HG02981 (cell line): ENCODE results near the gene KIF20B.

Experiments used
- ATAC-seq: cut with Tn5 transposase; IDR thresholded peaks from one replicate; pipeline ENCODE4 v1.9.1; 2021; ENCODE audit warnings: mild to moderate bottlenecking, moderate library complexity; ENCODE audit not compliant: unreplicated experiment

The KIF20B gene, protein sequence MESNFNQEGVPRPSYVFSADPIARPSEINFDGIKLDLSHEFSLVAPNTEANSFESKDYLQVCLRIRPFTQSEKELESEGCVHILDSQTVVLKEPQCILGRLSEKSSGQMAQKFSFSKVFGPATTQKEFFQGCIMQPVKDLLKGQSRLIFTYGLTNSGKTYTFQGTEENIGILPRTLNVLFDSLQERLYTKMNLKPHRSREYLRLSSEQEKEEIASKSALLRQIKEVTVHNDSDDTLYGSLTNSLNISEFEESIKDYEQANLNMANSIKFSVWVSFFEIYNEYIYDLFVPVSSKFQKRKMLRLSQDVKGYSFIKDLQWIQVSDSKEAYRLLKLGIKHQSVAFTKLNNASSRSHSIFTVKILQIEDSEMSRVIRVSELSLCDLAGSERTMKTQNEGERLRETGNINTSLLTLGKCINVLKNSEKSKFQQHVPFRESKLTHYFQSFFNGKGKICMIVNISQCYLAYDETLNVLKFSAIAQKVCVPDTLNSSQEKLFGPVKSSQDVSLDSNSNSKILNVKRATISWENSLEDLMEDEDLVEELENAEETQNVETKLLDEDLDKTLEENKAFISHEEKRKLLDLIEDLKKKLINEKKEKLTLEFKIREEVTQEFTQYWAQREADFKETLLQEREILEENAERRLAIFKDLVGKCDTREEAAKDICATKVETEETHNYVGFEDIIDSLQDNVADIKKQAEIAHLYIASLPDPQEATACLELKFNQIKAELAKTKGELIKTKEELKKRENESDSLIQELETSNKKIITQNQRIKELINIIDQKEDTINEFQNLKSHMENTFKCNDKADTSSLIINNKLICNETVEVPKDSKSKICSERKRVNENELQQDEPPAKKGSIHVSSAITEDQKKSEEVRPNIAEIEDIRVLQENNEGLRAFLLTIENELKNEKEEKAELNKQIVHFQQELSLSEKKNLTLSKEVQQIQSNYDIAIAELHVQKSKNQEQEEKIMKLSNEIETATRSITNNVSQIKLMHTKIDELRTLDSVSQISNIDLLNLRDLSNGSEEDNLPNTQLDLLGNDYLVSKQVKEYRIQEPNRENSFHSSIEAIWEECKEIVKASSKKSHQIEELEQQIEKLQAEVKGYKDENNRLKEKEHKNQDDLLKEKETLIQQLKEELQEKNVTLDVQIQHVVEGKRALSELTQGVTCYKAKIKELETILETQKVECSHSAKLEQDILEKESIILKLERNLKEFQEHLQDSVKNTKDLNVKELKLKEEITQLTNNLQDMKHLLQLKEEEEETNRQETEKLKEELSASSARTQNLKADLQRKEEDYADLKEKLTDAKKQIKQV (N-terminal part only)

DNA sequence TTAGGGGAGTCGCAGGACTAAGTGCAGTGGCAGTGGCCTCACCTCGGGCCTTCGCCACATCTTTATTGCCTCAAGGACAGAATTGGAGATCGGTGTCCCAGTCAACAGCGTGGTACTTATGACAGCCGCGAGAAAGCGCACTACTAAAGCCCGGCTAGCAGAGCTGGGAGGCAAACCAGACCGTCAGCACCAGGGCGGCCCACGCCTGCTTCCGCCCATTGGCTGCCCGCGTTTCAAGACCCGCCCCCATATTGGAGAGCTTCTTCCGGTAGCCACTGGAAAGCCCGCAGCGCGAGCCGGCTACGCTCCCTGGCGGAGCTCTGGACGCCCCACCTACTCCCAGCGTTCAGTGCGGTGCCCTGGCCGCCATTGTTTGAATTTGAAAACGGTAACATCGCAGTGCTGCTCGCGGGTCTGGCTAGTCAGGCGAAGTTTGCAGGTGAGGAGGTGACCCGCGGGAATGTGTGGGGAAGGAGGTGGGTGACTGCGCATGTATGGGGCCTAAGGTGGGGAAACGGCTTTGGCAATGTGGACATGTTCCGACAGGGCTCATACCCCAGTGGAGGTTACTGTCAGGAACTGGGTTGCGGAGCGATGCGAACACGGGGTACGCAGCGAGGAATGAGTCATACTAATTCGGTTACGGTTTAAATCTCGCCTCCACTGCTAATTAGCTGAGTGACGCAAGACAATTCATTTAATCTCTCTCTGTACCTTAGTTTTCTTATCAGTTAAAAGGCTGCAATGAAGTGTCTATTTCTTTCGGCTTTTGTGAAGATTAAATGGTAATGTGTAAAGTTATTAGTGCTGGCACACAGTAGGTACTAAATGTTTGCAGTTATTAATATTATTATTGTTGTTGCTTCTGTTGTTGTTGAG is at the start of gene KIF20B:
TSS of gene KIF20B (plus strand) at position 349 of the 879 bp plus-strand sequence. CDS start 3,705 bp downstream, outside the sequence.
- ATAC-seq, result peak; percentile 98

DNA sequence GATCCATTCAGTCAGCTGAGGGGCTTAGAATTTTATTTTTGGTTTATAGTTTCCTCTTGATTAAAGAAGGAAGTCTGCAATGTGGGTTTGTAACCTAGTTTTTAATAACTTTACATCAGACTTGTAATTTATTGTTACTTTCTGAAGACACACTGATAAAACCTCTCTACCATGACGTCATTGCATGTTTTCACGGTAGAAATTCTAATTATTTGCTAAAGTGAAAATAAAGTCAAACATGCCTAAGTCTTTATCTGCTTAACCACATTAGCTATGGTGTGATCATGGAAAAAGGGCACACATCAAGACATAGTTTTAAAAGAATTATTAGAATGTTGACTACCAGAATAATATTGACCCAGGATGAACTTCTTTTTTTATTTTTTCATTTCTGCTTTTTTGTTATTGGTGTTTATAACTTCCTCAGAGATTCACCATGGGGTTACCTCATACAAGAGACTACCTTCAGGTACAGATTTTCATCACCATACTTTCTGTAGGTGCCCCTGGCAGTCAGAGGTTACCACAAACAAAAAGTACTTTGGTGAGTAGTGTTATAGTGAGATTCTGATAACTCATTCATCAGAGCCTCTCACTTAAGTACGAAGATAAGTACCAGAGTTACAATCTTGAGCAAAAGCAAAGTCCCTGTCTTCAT is 49.3 kb upstream of the KIF20B start:
- ATAC-seq, result peak; percentile 73

DNA sequence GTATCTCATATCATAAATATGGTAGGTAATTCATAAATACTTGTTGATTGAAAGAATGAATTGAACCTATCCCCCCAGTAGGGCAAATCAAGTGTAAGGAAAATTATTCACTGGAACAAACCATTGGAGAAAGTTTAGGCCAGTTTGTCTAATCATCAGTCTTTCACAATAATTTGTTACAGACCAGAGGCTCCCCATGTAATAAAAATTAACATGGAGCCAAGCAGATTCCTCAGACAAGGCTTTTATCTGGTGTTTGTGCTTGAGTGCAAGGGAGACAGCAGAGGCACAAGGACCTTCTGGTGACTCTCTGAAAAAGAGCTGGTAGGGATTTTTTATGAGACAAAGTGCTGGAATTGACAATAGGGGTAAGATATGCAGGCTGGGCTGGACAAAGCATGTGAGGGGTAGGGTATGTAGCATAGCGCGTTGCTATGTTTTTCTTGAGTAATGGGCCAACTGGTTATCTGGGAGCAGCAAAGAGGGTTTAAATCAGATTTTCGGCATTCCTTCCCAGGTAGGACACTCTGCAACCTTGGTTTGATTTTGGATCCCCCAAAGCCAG is 48.5 kb upstream of the KIF20B start:
- no peak for ATAC-seq

DNA sequence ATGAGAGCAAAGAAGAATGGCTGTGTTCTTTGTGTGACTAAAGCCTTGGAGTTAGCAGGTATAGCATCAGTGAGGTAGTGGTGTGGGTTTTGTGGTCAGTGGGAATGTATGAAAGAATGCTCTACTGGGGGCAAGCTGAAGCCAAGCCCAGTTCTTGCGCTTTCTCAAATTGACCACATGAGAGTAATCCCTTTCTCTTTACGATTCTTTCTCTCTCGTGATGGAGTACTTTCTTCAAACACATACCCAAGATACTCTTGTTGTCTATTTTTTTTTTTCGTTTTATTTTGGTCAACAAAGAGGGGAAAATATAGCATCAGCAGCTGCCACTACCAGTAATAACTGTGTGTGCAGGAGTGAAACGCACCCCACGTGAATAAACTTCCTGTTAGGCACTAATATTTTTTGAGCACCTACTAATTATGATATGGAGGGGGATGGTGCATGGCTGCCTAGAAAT is 48.0 kb upstream of the KIF20B start:
- peak; percentile 53 for ATAC-seq

DNA sequence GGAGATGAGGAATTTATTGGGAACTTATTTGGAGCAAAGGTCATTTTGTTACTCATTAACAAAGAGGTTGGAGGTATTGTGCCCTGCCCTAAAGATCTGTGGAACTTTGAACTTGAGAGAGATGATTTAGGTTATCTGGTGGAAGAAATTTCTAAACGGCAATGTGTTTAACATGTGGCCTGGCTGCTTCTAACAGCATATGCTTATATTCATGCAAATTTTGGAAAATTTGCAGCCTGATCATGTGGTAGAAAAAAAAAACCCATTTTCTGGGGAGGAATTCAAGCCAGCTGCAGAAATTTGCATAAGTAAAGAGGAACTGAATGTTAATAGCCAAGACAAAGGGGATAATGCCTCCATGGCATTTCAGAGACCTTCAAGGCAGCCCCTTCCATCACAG is 45.7 kb upstream of the KIF20B start:
- ATAC-seq, result no peak

DNA sequence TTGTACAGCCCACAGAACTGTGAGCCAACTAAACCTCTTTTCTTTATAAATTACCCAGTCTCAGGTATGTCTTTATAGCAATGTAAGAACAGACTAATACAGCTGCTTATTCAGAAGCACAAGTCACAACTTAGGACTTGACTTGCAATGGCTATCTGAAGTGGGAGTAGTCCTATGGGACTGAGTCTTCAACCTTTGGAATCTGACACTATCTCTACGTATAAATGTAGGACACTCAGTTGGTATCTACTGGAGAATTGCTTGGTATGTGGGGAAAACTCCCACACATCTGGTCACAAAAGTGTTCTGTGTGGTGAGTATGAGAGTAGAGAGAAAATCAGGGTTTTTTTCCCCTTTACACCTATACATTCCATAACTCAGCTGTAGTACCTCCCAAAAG is 44.1 kb upstream of the KIF20B start:
- ATAC-seq, result no peak

DNA sequence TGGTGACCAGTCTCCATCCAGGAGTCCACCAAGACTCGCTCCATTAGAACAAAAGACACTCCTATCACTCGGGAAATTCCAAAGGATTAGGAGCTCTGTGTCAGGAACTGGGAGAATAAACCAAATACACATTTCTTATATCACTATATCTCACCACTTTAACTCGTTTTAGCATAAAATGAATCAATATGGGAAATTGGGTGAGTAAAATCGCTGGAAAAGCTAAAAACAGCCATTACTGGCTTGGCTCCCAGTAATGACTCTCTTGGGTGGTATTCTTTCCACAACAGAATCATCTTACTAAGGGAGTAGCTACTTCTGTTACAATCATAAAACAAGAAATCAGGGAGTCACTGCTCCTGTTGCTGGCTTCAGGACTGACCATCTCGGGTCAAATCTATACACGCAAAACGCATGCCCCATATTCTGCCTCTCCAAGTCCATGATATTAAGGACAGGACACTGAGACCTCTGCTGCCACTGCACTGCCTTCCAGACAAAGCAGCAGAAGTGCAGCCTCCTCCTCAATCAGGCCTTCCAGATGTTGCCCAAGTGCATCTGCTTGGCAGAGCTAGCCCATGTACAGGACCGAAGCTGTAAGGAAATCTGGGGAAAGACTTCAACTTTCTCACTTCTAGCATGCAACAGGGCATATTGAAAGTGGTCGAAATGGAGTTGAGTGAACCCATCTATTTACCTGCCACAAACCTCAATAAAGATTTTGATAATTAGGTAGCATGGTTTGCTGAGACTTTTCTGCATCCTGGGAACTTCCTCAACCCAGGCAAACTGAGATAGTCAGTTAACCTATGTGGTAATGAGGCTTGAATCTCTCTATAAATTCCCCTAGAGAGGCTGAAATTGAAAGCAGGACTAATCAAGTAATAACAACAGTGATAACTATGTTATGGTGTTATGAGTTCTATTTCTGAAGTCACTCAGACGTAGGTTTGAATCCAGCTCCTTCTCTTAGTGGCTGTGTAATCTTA is 42.0 kb upstream of the KIF20B start:
- ATAC-seq, result no peak

DNA sequence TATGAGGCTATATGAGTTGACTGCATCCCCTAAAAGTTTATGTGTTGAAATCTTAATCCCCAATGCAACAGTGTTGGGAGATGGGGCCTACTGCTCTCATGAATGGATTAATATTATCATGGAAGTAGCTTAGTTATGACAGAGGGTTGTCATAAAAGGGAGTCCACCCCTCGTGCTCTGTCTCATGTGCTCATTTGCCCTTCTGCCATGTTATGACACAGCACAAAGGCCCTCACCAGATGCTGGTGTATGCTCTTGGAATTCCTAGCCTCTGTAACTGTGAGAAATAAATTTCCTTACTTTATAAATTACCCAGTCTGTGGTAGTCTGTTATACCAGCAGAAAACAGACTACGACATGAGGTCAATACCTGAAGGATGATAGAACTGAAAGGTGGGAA is 38.8 kb upstream of the KIF20B start:
- ATAC-seq, result no peak

DNA sequence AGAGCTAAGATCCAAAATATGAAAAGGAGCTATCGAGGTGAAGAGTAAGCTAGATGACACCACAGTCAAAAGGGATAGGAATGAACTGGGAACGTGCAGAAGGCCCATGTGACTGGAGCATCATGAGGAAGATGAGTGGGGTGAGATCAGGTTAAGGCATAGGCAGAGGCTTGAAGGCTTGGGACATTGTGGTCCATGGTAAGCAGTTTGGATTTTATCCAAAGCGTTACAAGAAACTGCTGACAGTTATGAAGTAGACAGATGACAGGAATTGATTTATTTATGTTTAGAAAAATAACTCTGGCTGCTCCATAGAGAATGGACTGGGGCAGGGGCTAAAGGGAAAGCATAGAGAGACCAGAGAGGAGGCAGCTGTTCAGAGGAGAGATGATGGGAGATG is 38.2 kb upstream of the KIF20B start:
- ATAC-seq, result no peak

DNA sequence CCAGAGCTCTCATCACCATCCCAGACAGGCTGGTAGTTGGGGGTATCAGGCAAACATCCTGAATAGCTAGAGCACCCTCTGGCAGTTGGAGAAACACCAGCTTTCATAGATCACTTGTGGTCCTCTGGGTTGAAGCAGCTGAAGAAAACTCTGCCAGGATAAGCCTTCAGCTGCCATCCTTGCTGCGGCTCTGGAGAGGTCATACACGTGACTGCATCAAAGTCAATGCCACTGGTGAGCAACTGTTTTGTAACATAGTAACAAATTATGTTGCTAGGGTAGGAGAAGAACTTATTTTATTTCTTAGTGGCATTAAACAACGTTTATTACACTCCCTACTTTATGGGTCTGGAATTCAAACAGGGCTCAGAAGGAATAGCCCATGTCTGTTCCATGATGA is 37.2 kb upstream of the KIF20B start:
- ATAC-seq, result no peak

DNA sequence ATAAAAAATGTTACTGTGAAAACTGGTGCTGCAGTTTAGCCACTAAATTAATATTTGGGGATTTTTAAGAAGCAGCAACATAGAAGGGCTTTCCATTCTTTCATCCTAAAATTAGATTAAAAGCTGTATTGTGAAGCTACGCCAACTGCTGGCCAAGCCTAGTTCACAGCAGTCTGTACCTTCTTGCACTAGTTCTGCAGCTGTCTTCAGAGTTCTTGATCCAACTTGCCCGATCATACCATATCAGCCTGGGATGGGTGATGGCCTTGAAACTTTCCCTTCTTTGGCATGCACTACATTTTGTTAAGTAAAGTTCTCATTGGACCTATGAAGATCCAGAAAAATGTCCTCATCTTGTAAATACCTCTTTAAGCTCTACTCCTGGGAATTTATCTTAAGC is 36.1 kb upstream of the KIF20B start:
- no peak for ATAC-seq

DNA sequence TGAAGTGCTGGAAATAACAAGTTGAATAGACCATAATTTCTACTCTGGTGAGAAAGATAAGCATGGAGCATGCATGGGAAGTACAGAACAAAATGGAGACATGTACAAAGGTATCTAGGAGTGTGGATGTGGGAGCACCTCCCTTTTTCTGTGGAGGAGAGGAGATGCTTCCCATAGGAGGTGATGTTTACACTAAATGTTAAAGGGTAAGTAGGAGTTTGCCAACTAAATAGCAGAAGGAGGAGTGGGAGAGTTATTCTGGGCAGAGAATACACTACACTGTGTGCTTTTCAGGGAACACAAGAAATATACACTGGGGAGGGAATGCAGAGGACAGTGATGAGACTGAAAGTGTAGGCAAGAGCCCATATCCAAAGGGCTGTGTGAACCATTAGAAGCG is 35.3 kb upstream of the KIF20B start:
- no peak for ATAC-seq

DNA sequence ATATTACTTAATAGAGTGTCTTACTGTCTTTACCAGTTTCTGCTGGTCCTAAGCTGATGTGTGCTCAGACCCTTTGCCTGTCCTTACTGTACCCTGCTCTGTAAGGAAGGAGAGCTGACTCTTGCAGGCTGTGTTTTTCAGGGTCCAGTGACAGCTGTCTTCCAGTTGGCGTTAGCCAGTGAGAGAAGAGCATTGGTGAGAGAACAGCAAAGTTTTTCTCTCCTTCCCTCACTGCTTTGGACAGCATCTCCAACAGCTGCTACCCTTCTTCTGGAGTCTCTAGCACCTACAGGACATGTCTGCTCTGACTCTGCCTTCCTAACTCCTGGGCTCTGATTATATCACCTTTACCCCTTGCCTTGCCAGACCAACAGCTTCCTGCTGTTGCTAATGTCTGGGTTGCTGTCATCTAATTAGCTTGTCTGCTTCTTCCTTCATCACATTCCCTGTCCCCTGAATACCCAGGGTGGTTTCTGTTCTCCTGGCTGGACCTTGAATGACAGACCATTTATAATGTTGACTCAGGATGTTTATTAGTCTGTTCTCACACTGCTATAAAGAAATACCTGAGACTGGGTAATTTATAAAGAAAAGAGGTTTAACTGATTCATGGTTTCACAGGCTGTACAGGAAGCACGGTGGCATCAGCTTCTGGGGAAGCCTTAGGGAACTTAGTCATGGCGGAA is 32.9 kb upstream of the KIF20B start:
- no peak for ATAC-seq

DNA sequence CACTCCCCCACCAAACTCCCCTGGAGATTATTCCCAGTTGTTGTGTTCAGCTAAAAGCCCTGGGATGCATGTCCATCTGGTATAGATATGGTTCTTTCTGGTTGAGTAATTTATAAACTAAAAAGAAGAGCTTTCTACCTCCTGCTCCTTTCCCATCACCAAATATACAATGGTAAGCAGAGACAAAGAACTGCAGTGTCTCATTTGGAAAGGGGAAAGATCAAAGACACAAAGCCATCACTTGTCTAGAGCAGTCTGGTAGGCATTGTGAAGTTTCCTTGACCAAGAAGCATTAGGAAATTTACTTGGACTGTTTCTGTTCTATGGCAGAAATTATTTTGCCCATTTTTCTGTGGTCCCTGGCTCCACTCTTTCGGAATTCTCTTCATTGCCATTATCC is 31.4 kb upstream of the KIF20B start:
- ATAC-seq, result no peak

DNA sequence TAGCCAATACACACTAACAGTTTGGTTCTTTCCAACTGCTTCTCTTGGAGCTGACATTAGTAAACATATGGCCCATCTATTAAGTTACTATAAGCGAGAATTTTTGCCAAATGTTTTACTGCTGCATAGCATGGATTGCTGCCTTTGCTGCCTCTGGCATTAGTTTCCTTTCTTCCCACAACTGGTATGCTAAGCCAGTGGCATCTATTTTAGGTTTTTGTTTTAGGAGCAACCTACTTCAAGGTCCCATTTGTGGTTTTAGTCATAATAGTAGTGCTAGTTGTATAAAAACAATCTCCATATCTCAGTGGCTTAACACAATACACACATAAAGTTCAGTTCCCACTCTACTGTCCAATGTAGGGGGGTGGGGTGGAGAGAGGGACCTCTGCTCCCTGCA is 30.5 kb upstream of the KIF20B start:
- no peak for ATAC-seq

DNA sequence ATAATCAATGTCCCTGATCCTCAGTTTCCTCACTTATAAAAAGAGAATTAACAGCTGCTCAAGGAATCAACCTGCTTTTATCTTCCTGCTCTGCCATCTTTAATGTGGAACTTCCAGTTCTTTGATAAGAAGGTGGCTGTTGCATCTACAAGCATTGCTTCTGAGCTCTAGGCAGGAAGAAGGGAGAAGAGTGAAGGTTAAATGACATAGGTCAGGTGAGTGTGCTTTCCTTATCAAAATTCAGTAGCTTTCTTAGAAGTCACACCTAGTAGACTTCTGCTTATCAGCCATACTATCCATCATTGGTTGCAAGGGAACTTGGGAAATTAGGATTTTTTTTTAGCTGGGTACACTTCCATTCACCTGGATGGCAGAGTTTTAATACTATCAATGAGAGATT is 24.0 kb upstream of the KIF20B start:
- ATAC-seq, result no peak

DNA sequence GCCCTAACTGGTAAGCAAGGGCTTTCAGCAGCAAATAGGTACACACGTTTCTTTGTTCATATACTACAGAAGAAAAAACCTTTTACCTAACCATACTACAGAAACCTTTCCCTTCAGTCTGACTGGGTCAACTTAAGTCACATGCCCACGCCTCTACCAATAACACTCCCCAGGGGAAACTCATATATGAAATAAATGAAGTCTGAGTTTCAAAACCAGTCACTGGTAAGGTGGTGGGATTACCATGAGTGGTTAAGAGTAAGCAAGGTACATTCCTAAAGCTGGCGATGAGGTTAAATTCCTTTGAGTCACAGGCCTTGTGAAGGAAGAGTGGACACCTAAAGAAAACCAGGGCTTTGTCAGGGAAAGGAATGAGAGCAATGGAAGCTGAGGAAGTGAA is 21.4 kb upstream of the KIF20B start:
- ATAC-seq, result peak; percentile 69
